Neural cell (in vitro differentiated cells): Measurements from ENCODE around the gene ADRA1B. TPM values are rescaled to one million over a fixed set of nuclear protein-coding genes. Genes with fewer than 3 reads are reported as not detected.

Source experiments
- H2AFZ ChIP-seq: fragments of 200-600, 300-800 bp; sonication (generic), shearing (Covaris generic); 2 replicates; pipeline ENCODE4 v1.6.0; 2014; ENCODE audit warnings: low read depth, mild to moderate bottlenecking, antibody characterized with exemption, low read length, moderate library complexity
- H3F3A ChIP-seq: fragments of 200-600 bp; shearing (Covaris generic); 2 replicates; pipeline ENCODE4 v1.6.1; 2016; ENCODE audit warnings: mild to moderate bottlenecking, moderate library complexity, mixed read lengths, antibody characterized with exemption, low read length; ENCODE audit not compliant: insufficient read depth, poor library complexity, severe bottlenecking
- H3K27ac ChIP-seq: fragments of 200-600, 300-800 bp; sonication (generic), shearing (Covaris generic); 2 replicates; pipeline ENCODE4 v1.5.1; 2014; ENCODE audit warnings: mild to moderate bottlenecking, low read length, moderate library complexity
- H3K27me3 ChIP-seq: fragments of 300-800, 200-600 bp; sonication (generic), shearing (Covaris generic); 2 replicates; pipeline ENCODE4 v1.6.0; 2014; ENCODE audit warnings: mild to moderate bottlenecking, low read depth, low read length, moderate library complexity; ENCODE audit not compliant: insufficient read depth
- H3K36me3 ChIP-seq: fragments of 300-800, 200-600 bp; sonication (generic), shearing (Covaris generic); 2 replicates; pipeline ENCODE4 v1.5.1; 2014; ENCODE audit warnings: mild to moderate bottlenecking, antibody characterized with exemption, low read length, moderate library complexity; ENCODE audit not compliant: insufficient read depth
- H3K4me2 ChIP-seq: fragments of 300-800, 200-600 bp; sonication (generic), shearing (Covaris generic); 2 replicates; pipeline ENCODE4 v1.6.0; 2014; ENCODE audit warnings: mild to moderate bottlenecking, low read length
- H3K4me3 ChIP-seq: fragments of 300-800, 200-600 bp; sonication (generic), shearing (Covaris generic); 2 replicates; pipeline ENCODE4 v1.5.1; 2014; ENCODE audit warnings: mild to moderate bottlenecking, low read length, moderate library complexity
- H3K79me2 ChIP-seq: fragments of 200-600 bp; shearing (Covaris generic); replicated peaks from 2 replicates; pipeline ENCODE4 v1.6.0; 2014; ENCODE audit warnings: mild to moderate bottlenecking, low read length, moderate library complexity; ENCODE audit not compliant: insufficient read depth
- H3K9ac ChIP-seq: fragments of 300-800, 200-600 bp; sonication (generic), shearing (Covaris generic); 2 replicates; pipeline ENCODE4 v1.6.1; 2016; ENCODE audit warnings: mild to moderate bottlenecking, low read length, mixed read lengths
- H3K9me2 ChIP-seq: fragments of 200-600 bp; shearing (Covaris generic); 2 replicates; pipeline ENCODE4 v1.6.1; 2016; ENCODE audit warnings: mild to moderate bottlenecking, low read length, mixed read lengths; ENCODE audit not compliant: insufficient read depth
- H3K9me3 ChIP-seq: fragments of 200-600, 300-800 bp; sonication (generic), shearing (Covaris generic); 2 replicates; pipeline ENCODE4 v1.6.1; 2016; ENCODE audit warnings: mild to moderate bottlenecking, mixed run types, low read length, moderate library complexity, mixed read lengths
- H4K20me1 ChIP-seq: fragments of 200-600 bp; shearing (Covaris generic); 2 replicates; pipeline ENCODE4 v1.6.1; 2016; ENCODE audit warnings: mild to moderate bottlenecking, mixed run types; ENCODE audit not compliant: insufficient read depth
- CTCF ChIP-seq: fragments of 450-650 bp; IDR thresholded peaks from 2 replicates; pipeline ENCODE4 v1.5.1; 2014; ENCODE audit warnings: antibody characterized with exemption, mild to moderate bottlenecking, moderate library complexity; ENCODE audit not compliant: poor library complexity, severe bottlenecking
- EP300 ChIP-seq: fragments of 450-650 bp; conservative IDR thresholded peaks from 2 replicates; pipeline ENCODE4 v1.6.1; 2014; ENCODE audit warnings: antibody characterized with exemption, mild to moderate bottlenecking, moderate library complexity; ENCODE audit not compliant: poor library complexity, severe bottlenecking
- EZH2 ChIP-seq: fragments of 200-600, 300-800 bp; shearing (Covaris generic), sonication (generic); IDR thresholded peaks from 2 replicates; pipeline ENCODE4 v1.6.1; 2014; ENCODE audit warnings: antibody characterized with exemption, low read length, borderline replicate concordance, mild to moderate bottlenecking; ENCODE audit not compliant: insufficient read depth, poor library complexity, severe bottlenecking
- MXI1 ChIP-seq: fragments of 450-650 bp; conservative IDR thresholded peaks from 2 replicates; pipeline ENCODE4 v1.6.1; 2014; ENCODE audit warnings: antibody characterized with exemption, mild to moderate bottlenecking; ENCODE audit not compliant: poor library complexity, severe bottlenecking
- POLR2AphosphoS5 ChIP-seq: IDR thresholded peaks from 2 replicates; pipeline ENCODE4 v1.6.1; 2012
- RAD21 ChIP-seq: fragments of 450-650 bp; conservative IDR thresholded peaks from 2 replicates; pipeline ENCODE4 v1.6.1; 2014; ENCODE audit warnings: antibody characterized with exemption, mild to moderate bottlenecking, moderate library complexity
- REST ChIP-seq: IDR thresholded peaks from 2 replicates; pipeline ENCODE4 v1.6.1; 2012; ENCODE audit warnings: borderline replicate concordance
- SMC3 ChIP-seq: fragments of 450-650 bp; conservative IDR thresholded peaks from 2 replicates; pipeline ENCODE4 v1.6.1; 2014; ENCODE audit warnings: antibody characterized with exemption, mild to moderate bottlenecking, moderate library complexity; ENCODE audit not compliant: poor library complexity
- TAF1 ChIP-seq: IDR thresholded peaks from 2 replicates; pipeline ENCODE4 v1.6.1; 2012; ENCODE audit warnings: low read depth
- polyA plus RNA-seq: library from polyadenylated mRNA; depleted of rRNA; stranded (reverse); fragments of >200 nt; gene quantifications from 2 replicates; pipeline ENCODE4 v1.2.3, GENCODE V29; 2014

ADRA1B gene
- polyA plus RNA-seq, 1 donor from 2014 or later, result 1.1 TPM

- Histone ChIP-seq H3K36me3 (no peaks in the 10 kb centered on the region), H4K20me1 (no peaks in the 10 kb centered on the region), H3K9ac (no peak overlapping the region), H3K4me2 (no peak overlapping the region), H3K27me3 (peaks cover 28% of the 10 kb centered on the region), H3K27ac (no peak overlapping the region), H3K4me3 (no peak overlapping the region), H3K9me3 (no peaks in the 10 kb centered on the region), H2AFZ (no peak overlapping the region), H3K9me2 (no peaks in the 10 kb centered on the region), H3F3A (no peaks in the 10 kb centered on the region), H3K79me2 (no peaks in the 10 kb centered on the region)
- TF ChIP-seq CTCF, result no peak
- no peak for TF ChIP-seq EZH2
- TF ChIP-seq REST, result no peak
Observed at GRCh38 chr5:159975462-159976019, 59.3 kb downstream of the ADRA1B start.

GRCh38 chr5:159976921-159977320 lies 60.6 kb downstream of the ADRA1B start:
- no peaks in the 10 kb centered on the region for H3K9me3 ChIP-seq
- H3K9me2 ChIP-seq, result no peaks in the 10 kb centered on the region
- no peak overlapping the region for H3K27ac ChIP-seq
- H2AFZ ChIP-seq, result no peak overlapping the region
- no peaks in the 10 kb centered on the region for H3K79me2 ChIP-seq
- peaks cover 15% of the 10 kb centered on the region for H3K27me3 ChIP-seq
- no peak overlapping the region for H3K9ac ChIP-seq
- no peak overlapping the region for H3K4me2 ChIP-seq
- no peak overlapping the region for H3K4me3 ChIP-seq
- no peaks in the 10 kb centered on the region for H3K36me3 ChIP-seq
- TF ChIP-seq REST (no peak), EP300 (no peak), RAD21 (no peak), MXI1 (no peak), EZH2 (no peak), POLR2AphosphoS5 (no peak), CTCF (no peak), SMC3 (no peak), TAF1 (no peak)
- no peaks in the 10 kb centered on the region for H4K20me1 ChIP-seq
- H3F3A ChIP-seq, result no peaks in the 10 kb centered on the region
